ENCODE results near the gene FAM227A. TPM values are rescaled to one million over a fixed set of nuclear protein-coding genes. Genes with fewer than 3 reads are reported as not detected.

FAM227A gene
- total RNA-seq, 4 donors from 2014 or later = 0.07 to 1.2 (median 0.60) TPM

DNA sequence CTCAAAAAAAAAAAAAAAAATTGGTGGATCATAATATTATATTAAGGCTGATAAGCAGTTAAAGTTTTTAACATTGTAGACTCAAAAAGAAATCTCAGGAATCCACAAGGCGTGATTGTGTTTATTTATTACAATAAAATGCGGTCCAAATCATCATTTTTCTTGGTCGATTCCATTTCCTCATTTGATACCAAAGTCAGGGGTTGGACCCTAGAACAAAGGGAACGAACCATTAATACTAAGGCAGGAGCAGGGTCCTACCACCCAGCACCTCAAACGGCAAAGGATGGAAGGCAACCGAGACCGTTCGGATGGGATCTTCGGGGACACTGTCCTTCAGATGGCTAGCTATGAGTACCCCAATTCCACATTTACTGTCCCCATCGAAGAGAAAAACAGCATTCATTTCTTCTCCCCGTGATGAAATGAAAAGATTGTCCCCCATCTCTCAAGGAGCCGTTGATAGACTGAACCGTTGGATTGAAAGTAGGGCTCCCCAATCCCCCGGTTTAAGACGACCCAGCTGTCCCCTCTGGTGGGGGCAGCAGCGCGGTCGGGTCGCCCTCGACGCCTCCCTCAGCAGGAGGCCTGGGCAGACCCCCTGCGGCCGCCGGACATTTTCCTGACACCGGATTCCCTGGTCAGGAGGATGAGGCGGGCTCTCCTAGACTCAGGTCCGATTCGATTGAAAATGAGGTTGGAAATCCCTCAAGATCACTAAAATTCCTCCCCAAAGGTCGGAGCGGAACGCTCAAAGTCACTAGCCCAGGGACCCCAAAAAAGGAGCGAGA lies 86.8 kb downstream of the FAM227A start:
- Histone ChIP-seq H3K27me3 (no peaks in the 10 kb centered on the region), H3K4me1 (peaks cover 0 to 30% (median 3%) of the 10 kb centered on the region in 3 donors), H3K27ac (peak overlapping the region; percentile 16 to 93 (median 90)), H3K4me3 (peak overlapping the region; percentile 70 to 71), H3K36me3 (no peaks in the 10 kb centered on the region), H3K9me3 (no peaks in the 10 kb centered on the region)
- TF ChIP-seq, protein P1, sequence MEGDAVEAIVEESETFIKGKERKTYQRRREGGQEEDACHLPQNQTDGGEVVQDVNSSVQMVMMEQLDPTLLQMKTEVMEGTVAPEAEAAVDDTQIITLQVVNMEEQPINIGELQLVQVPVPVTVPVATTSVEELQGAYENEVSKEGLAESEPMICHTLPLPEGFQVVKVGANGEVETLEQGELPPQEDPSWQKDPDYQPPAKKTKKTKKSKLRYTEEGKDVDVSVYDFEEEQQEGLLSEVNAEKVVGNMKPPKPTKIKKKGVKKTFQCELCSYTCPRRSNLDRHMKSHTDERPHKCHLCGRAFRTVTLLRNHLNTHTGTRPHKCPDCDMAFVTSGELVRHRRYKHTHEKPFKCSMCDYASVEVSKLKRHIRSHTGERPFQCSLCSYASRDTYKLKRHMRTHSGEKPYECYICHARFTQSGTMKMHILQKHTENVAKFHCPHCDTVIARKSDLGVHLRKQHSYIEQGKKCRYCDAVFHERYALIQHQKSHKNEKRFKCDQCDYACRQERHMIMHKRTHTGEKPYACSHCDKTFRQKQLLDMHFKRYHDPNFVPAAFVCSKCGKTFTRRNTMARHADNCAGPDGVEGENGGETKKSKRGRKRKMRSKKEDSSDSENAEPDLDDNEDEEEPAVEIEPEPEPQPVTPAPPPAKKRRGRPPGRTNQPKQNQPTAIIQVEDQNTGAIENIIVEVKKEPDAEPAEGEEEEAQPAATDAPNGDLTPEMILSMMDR (IDR thresholded peaks at IDR 0.05) = no peak
- TF ChIP-seq EP300 (IDR thresholded peaks at IDR 0.05) = no peak
- TF ChIP-seq POLR2AphosphoS5 (IDR thresholded peaks at IDR 0.05) = no peak
- no peak for TF ChIP-seq POLR2A (IDR thresholded peaks at IDR 0.05)
- WGBS, 2 donors (ENCODE audit: low coverage in 1 of 2) = 41 to 47% methylated on average over 4 to 15 of the region's 32 CpGs
- ATAC-seq = peak; percentile 6

DNA sequence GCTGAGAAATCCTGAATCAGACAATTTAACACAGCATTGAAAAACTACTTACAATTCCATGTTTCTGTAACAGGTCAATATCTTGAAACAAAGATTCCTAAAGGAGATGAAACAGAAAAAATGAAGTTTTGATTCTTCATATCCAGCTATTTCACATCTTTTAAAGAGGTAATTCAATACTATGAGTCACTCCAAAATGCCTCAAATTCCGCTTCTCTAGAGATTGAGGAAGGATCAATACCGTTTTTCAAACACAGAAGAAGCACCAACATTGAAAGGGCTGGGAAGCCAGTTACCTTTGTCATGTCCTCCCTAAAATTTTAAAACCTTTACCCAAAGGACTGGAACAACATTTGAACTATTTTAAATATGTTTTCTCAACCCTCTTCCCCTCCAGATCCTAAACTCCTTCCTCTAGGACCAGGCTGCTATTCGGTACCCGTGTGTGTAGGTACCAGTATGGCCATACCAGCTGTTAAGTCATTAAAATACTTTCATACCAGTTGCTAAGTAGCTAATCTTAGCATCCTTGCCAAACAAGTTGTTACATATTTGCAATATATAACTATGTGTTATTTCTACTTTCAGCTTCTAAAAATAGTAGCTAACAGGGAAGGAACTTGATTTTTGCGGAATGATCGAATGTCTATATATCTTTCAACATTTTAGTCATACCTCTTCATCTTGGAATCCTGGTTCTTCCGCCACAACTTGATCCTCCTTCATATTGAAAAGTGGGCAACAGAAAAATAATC lies 88.5 kb downstream of the FAM227A start:
- no peaks in the 10 kb centered on the region for H3K27me3 ChIP-seq
- peak overlapping the region in 1 of 4 donors; percentile 25 for H3K27ac ChIP-seq
- H3K9me3 ChIP-seq = no peaks in the 10 kb centered on the region
- no peaks in the 10 kb centered on the region for H3K36me3 ChIP-seq
- no peak for ATAC-seq
- 40 to 62% methylated on average over 5 to 7 of the region's 7 CpGs for WGBS, 2 donors (ENCODE audit: low coverage in 1 of 2)
- H3K4me1 ChIP-seq = peaks cover 0 to 30% (median 3%) of the 10 kb centered on the region in 3 donors
- TF ChIP-seq POLR2AphosphoS5 (IDR thresholded peaks at IDR 0.05) (no peak), POLR2A (IDR thresholded peaks at IDR 0.05) (no peak), EP300 (IDR thresholded peaks at IDR 0.05) (no peak)
- TF ChIP-seq, protein P1 (IDR thresholded peaks at IDR 0.05) = no peak
- H3K4me3 ChIP-seq = no peak overlapping the region

DNA sequence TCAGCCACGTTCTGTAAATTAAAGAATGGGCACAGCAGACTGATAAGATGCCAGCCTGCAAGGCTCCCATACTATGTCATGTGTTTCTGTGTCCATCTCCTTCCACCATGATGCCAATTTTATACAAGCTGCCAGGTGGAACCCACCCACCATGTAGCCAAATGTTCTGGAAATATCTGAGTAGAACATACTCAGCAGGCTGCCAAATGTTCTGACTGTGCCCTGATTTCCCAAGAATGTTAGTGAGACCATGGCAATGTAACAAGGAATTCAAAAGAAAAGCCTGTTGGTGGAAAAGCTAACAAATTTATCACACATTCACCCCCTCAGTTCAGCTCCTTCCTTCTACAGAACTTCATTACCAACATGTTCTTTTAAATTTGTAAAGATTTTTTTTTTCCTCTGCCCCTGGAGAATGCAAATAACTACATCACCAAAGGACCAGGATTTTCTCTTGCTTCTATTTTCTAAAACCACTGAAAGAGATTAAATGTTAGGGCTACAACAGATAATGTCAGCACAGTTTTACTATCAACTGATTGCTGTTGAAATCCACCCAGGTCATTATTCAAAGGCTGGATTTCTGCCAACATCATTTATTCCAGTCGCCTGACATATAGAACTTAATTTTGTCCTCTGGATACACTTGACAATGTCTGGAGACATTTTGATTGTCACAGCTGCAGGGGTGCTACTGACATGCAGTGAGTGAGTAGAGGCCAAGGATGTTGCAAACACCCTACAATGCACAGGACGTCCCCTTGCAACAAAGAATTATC lies 89.3 kb downstream of the FAM227A start:
- no peak overlapping the region for H3K4me3 ChIP-seq
- no peak for ATAC-seq
- H3K9me3 ChIP-seq = no peaks in the 10 kb centered on the region
- no peaks in the 10 kb centered on the region for H3K36me3 ChIP-seq
- peaks cover 0 to 27% (median 3%) of the 10 kb centered on the region in 3 donors for H3K4me1 ChIP-seq
- H3K27me3 ChIP-seq = no peaks in the 10 kb centered on the region
- H3K27ac ChIP-seq = no peak overlapping the region
- TF ChIP-seq EP300 (IDR thresholded peaks at IDR 0.05) (no peak), POLR2A (IDR thresholded peaks at IDR 0.05) (no peak), POLR2AphosphoS5 (IDR thresholded peaks at IDR 0.05) (no peak)
- TF ChIP-seq, protein P1 (IDR thresholded peaks at IDR 0.05) = no peak
- WGBS, 2 donors (ENCODE audit: low coverage in 1 of 2) = 33 to 57% methylated on average over 1 to 3 of the region's 3 CpGs

DNA sequence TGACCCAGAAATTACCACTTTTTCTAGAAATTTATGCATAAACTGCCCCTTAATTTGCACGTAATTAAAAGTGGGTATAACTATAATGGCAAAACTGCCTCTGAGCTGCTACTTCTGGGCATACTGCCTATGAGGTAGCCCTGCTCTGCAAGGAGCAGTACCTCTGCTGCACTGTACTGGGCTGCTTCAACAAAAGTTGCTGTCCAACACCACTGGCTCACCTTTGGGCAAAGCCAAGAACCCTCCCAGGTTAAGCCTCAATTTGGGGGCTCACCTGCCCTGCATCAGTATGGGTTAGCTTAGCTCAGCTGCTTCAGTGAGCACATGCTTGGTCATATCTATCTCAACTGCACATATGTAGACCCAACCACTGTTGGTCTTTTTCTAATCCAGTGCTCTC lies 90.8 kb downstream of the FAM227A start:
- 83 to 100% methylated on average over 1 of the region's 1 CpG for WGBS, 2 donors (ENCODE audit: low coverage in 1 of 2)
- Histone ChIP-seq H3K27me3 (no peaks in the 10 kb centered on the region), H3K9me3 (no peaks in the 10 kb centered on the region), H3K27ac (no peak overlapping the region), H3K4me3 (no peak overlapping the region), H3K4me1 (peaks cover 0 to 14% (median 0%) of the 10 kb centered on the region in 3 donors), H3K36me3 (no peaks in the 10 kb centered on the region)
- ATAC-seq = no peak
- TF ChIP-seq POLR2AphosphoS5 (IDR thresholded peaks at IDR 0.05) (no peak), POLR2A (IDR thresholded peaks at IDR 0.05) (no peak)
- TF ChIP-seq, protein P1 (IDR thresholded peaks at IDR 0.05) = no peak
